CD14-positive monocyte (primary cell): Measurements from ENCODE around the gene VAV1. TPM values are rescaled to one million over a fixed set of nuclear protein-coding genes. Genes with fewer than 3 reads are reported as not detected.
A peak's percentile ranks its signal among the peaks of the same experiment; 100 is the strongest.

Experiments used
- DNase-seq, 3 donors: peaks; one replicate each; pipeline ENCODE4 v3.0.0-alpha.2; 2011 to 2022
- H2AFZ ChIP-seq: 2 replicates; pipeline ENCODE4 v1.6.0; 2012; ENCODE audit warnings: mild to moderate bottlenecking, low read depth, low read length, inconsistent platforms; ENCODE audit not compliant: insufficient read depth, poor library complexity, severe bottlenecking
- H3K27ac ChIP-seq, 2 donors: 1 replicate in 1 of 2; 2 replicates in 1 of 2; pipeline ENCODE4 v1.5.1; 2012 to 2013; ENCODE audit warnings: low read length in 2 of 2, control low read depth in 1 of 2, inconsistent platforms in 1 of 2, low read depth in 1 of 2, mild to moderate bottlenecking in 1 of 2
- H3K27me3 ChIP-seq, 2 donors: one replicate each; pipeline versions ENCODE4 v1.6.0 to v1.6.1; 2011 to 2013; ENCODE audit warnings: low read length in 2 of 2; ENCODE audit not compliant: control insufficient read depth in 2 of 2, insufficient read depth in 2 of 2
- H3K36me3 ChIP-seq, 2 donors: replicated peaks in 1 of 2; 1 replicate in 1 of 2; 2 replicates in 1 of 2; pipeline versions ENCODE4 v1.5.1 to v1.6.1; 2012 to 2013; ENCODE audit warnings: low read length in 2 of 2, control low read depth in 1 of 2, inconsistent platforms in 1 of 2, mild to moderate bottlenecking in 1 of 2; ENCODE audit not compliant: insufficient read depth in 2 of 2, control insufficient read depth in 1 of 2
- H3K4me1 ChIP-seq, 2 donors: 1 replicate in 1 of 2; 2 replicates in 1 of 2; pipeline versions ENCODE4 v1.5.1 to v1.6.1; 2012 to 2013; ENCODE audit warnings: low read length in 2 of 2, control low read depth in 1 of 2, inconsistent platforms in 1 of 2, mild to moderate bottlenecking in 1 of 2, moderate library complexity in 1 of 2; ENCODE audit not compliant: insufficient read depth in 2 of 2, control insufficient read depth in 1 of 2
- H3K4me2 ChIP-seq: replicated peaks from 2 replicates; pipeline ENCODE3; 2012; ENCODE audit warnings: low read length, moderate library complexity, mild to moderate bottlenecking; ENCODE audit not compliant: poor library complexity, severe bottlenecking; ENCODE audit errors: extremely low read depth
- H3K4me3 ChIP-seq, 3 experiments: fragments of 200-600 bp in 1 of 3; sonication (generic) in 1 of 3; replicated peaks in 1 of 3; 1 replicate in 2 of 3; 2 replicates in 1 of 3; pipeline ENCODE4 v1.5.1; 2011 to 2013; ENCODE audit warnings: low read length in 3 of 3, mild to moderate bottlenecking in 3 of 3, control low read depth in 2 of 3, low read depth in 2 of 3, inconsistent platforms in 1 of 3, moderate library complexity in 1 of 3
- H3K79me2 ChIP-seq: 2 replicates; pipeline ENCODE4 v1.6.0; 2012; ENCODE audit warnings: mild to moderate bottlenecking, control low read depth, inconsistent platforms, low read length, moderate library complexity; ENCODE audit not compliant: insufficient read depth
- H3K9ac ChIP-seq: 2 replicates; pipeline ENCODE4 v1.6.0; 2017; ENCODE audit warnings: low read length, mild to moderate bottlenecking; ENCODE audit not compliant: insufficient read depth, poor library complexity, severe bottlenecking
- H3K9me3 ChIP-seq, 2 donors: replicated peaks in 1 of 2; 1 replicate in 1 of 2; 2 replicates in 1 of 2; pipeline versions ENCODE4 v1.5.1 to v1.6.1; 2012 to 2013; ENCODE audit warnings: low read length in 2 of 2, control low read depth in 1 of 2; ENCODE audit not compliant: control insufficient read depth in 1 of 2, insufficient read depth in 1 of 2
- H4K20me1 ChIP-seq: 2 replicates; pipeline ENCODE4 v1.6.0; 2012; ENCODE audit warnings: mild to moderate bottlenecking, low read length, control low read depth, moderate library complexity; ENCODE audit not compliant: insufficient read depth
- H3K27ac Mint-ChIP-seq, 7 donors: one replicate each; pipeline ENCODE4 v1.8.0; 2020; ENCODE audit warnings: mild to moderate bottlenecking in 7 of 7, mixed read lengths in 7 of 7, moderate library complexity in 6 of 7, inconsistent platforms in 2 of 7
- H3K27me3 Mint-ChIP-seq, 3 donors: one replicate each; pipeline ENCODE4 v1.8.0; 2021 to 2022; ENCODE audit warnings: low read depth in 3 of 3, mild to moderate bottlenecking in 3 of 3, mixed read lengths in 3 of 3, moderate library complexity in 3 of 3, inconsistent platforms in 1 of 3
- H3K36me3 Mint-ChIP-seq, 2 donors: one replicate each; pipeline ENCODE4 v1.8.0; 2020; ENCODE audit warnings: mixed read lengths in 2 of 2, inconsistent platforms in 1 of 2, mild to moderate bottlenecking in 1 of 2
- H3K4me1 Mint-ChIP-seq: one replicate; pipeline ENCODE4 v1.8.0; 2020; ENCODE audit warnings: mild to moderate bottlenecking, mixed read lengths
- H3K4me3 Mint-ChIP-seq, 2 donors: one replicate each; pipeline ENCODE4 v1.8.0; 2020; ENCODE audit warnings: mild to moderate bottlenecking in 2 of 2, mixed read lengths in 2 of 2, moderate library complexity in 1 of 2
- H3K9me3 Mint-ChIP-seq, 7 donors: one replicate each; pipeline ENCODE4 v1.8.0; 2020 to 2022; ENCODE audit warnings: mixed read lengths in 7 of 7, mild to moderate bottlenecking in 6 of 7, moderate library complexity in 6 of 7, inconsistent platforms in 2 of 7
- CTCF ChIP-seq: fragments of 200-600 bp; IDR thresholded peaks from one replicate; pipeline ENCODE4 v1.8.0; 2022; ENCODE audit warnings: antibody characterized with exemption, mild to moderate bottlenecking
- WGBS: methylation state at CpG from one replicate; pipeline ENCODE4 v1.1.5; 2013; ENCODE audit warnings: missing lambda C conversion rate; ENCODE audit not compliant: insufficient coverage; 5-methylcytosine and 5-hydroxymethylcytosine counted together
- intact Hi-C, 2 donors: fragments of 100-400 bp; cut with micrococcal nuclease; formaldehyde crosslinking; loops; one replicate each; pipeline versions ENCODE4 v1.15.0 to v1.15.1; 2023
- polyA plus RNA-seq, 3 donors: library from polyadenylated mRNA; depleted of rRNA in 1 of 3; unstranded in 2 of 3; stranded (reverse) in 1 of 3; fragments of 300-500 nt in 2 of 3; fragments of >200 nt in 1 of 3; fragmentation: Illumina TruSeq in 2 of 3; gene quantifications; 1 replicate in 2 of 3; 2 replicates in 1 of 3; pipeline ENCODE4 v1.2.3, GENCODE V29; 2012 to 2021

VAV1 gene
- polyA plus RNA-seq, 3 donors, result 21.3 to 81.2 (median 30.2) TPM

DNA sequence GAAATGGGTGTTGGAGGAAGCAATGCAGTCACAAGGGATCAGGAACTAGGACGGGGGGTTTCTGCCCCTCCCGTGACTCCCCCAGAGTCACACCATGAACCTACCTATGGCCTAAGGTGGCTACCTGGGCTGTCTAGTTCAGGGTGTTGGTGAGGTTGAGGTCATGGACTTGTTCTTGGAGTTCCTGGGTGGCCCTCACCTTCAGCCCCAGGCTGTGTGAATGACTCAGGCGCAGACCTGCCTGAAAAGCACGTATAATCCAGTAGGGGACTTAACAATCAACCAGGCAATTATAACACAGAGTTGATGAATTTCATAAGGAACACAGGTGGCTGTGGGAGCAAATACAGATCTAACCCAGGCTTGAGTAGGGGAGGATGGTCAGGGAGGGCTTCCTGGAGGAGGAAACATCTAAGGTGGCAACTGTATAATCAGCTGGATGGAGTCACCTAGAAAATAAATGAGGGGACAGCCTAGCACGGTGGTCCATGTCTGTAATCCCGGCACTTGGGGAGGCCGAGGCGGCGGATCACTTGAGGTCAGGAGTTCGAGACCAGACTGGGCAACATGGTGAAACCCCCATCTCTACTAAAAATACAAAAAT lies 89.3 kb downstream of the VAV1 start:
- H3K9me3 Mint-ChIP-seq, result peaks cover 0 to 2% (median 0%) of the 10 kb centered on the region in 7 donors
- peaks cover 0 to 13% (median 0%) of the 10 kb centered on the region in 3 donors for H3K27me3 Mint-ChIP-seq
- H3K4me3 ChIP-seq, result no peak overlapping the region
- H4K20me1 ChIP-seq, result peaks cover 4% of the 10 kb centered on the region
- H3K4me3 Mint-ChIP-seq, result no peak overlapping the region
- H3K4me2 ChIP-seq, result no peak overlapping the region
- no peaks in the 10 kb centered on the region for H3K79me2 ChIP-seq
- intact Hi-C loops, result loop anchor here (2.0 to 10.0 kb wide), 6 partner anchors 49 to 345 kb away; partner anchors contain the start of genes GPR108 (in 2 of the 2), TRIP10 (in 2 of the 2) and VAV1 (in 1 of the 2)
- H3K27me3 ChIP-seq, result no peaks in the 10 kb centered on the region
- peaks cover 5 to 9% of the 10 kb centered on the region in 2 donors for H3K36me3 ChIP-seq
- no peaks in the 10 kb centered on the region for H3K9me3 ChIP-seq
- H3K9ac ChIP-seq, result no peak overlapping the region
- H2AFZ ChIP-seq, result no peak overlapping the region
- H3K4me1 ChIP-seq, result peaks cover 14 to 22% of the 10 kb centered on the region in 2 donors
- no peak overlapping the region for H3K27ac ChIP-seq
- H3K4me1 Mint-ChIP-seq, result peaks cover 20% of the 10 kb centered on the region
- peak overlapping the region in 2 of 7 donors; percentile 23 to 64 for H3K27ac Mint-ChIP-seq
- DNase-seq, result no peak
- H3K36me3 Mint-ChIP-seq, result peaks cover 9 to 14% of the 10 kb centered on the region in 2 donors
- no peak for TF ChIP-seq CTCF
- WGBS, result no CpG with 5 or more reads among the region's 10 CpGs

- H3K9me3 ChIP-seq, result no peaks in the 10 kb centered on the region
- H2AFZ ChIP-seq, result no peak overlapping the region
- Mint-ChIP-seq H3K27ac (peak overlapping the region; percentile 13 to 89 (median 73)), H3K36me3 (peaks cover under 1 to 5% of the 10 kb centered on the region in 2 donors), H3K4me3 (peak overlapping the region; percentile 59 to 70), H3K27me3 (peaks cover 0 to 13% (median 0%) of the 10 kb centered on the region in 3 donors), H3K9me3 (peaks cover 0 to 2% (median 0%) of the 10 kb centered on the region in 7 donors), H3K4me1 (peaks cover 28% of the 10 kb centered on the region)
- no peaks in the 10 kb centered on the region for H3K36me3 ChIP-seq
- no peaks in the 10 kb centered on the region for H4K20me1 ChIP-seq
- WGBS, result 0% methylated on average over 11 of the region's 16 CpGs
- intact Hi-C loops, result loop anchor here (2.0 to 10.0 kb wide), 6 partner anchors 50 to 346 kb away; partner anchors contain the start of genes GPR108 (in 2 of the 2), TRIP10 (in 2 of the 2) and VAV1 (in 1 of the 2)
- TF ChIP-seq CTCF, result peak; percentile 62
- DNase-seq, result peak; percentile 77 to 86 (median 81)
- no peaks in the 10 kb centered on the region for H3K27me3 ChIP-seq
- peak overlapping the region; percentile 65 for H3K4me2 ChIP-seq
- H3K27ac ChIP-seq, result no peak overlapping the region
- peaks cover 23 to 31% of the 10 kb centered on the region in 2 donors for H3K4me1 ChIP-seq
- H3K79me2 ChIP-seq, result no peaks in the 10 kb centered on the region
- H3K4me3 ChIP-seq, result no peak overlapping the region
- no peak overlapping the region for H3K9ac ChIP-seq
Measured at GRCh38 chr19:6862673-6863078, 90.2 kb downstream of the VAV1 start.
